ENCODE measurements around the gene IFNA17. TPM values are rescaled to one million over a fixed set of nuclear protein-coding genes. Genes with fewer than 3 reads are reported as not detected.

Gene IFNA17
- total RNA-seq, result not detected

DNA sequence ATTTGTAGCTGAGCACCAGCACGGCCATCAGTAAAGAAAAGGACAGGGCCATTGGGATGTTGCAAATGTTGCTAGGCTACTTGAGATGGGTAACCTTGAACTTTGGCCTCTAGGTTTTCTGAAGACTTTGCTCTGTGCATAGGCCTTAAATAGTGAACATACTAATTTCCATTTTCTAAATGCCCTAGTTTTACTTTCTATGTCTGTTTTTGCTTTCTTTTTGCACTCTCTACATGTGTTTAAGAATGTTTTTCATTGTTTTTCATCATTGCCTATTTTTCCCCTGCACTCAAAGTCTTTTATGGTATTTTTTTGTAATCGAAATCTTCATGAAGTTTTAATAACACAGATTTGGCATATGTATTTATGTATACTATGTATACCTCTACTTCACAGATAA lies at the start of gene IFNA17:
TSS of gene IFNA17 (minus strand) at position 101 of the 400 bp plus-strand sequence. CDS start at position 52, 49 bp downstream.
- Mint-ChIP-seq H3K4me3 (no peak within 1 kb of the TSS), H3K27ac (no peak within 1 kb of the TSS), H3K9me3 (no peaks in the 10 kb centered on the region), H3K27me3 (peaks cover 5% of the 10 kb centered on the region), H3K4me1 (ENCODE audit: low read depth) (no peaks in the 10 kb centered on the region), H3K36me3 (ENCODE audit: low read depth) (no peaks in the 10 kb centered on the region)
- ATAC-seq (no peak), DNase-seq (no peak)
- intact Hi-C loops (cut with micrococcal nuclease), result no loop called here
- ChIA-PET CTCF (interaction anchor here (0.6 kb wide), 1 partner anchor 33 kb away, joined by 4 read pairs; no protein-coding TSS in a partner anchor), POLR2A (no interaction called here)
- TF ChIP-seq, protein P1, sequence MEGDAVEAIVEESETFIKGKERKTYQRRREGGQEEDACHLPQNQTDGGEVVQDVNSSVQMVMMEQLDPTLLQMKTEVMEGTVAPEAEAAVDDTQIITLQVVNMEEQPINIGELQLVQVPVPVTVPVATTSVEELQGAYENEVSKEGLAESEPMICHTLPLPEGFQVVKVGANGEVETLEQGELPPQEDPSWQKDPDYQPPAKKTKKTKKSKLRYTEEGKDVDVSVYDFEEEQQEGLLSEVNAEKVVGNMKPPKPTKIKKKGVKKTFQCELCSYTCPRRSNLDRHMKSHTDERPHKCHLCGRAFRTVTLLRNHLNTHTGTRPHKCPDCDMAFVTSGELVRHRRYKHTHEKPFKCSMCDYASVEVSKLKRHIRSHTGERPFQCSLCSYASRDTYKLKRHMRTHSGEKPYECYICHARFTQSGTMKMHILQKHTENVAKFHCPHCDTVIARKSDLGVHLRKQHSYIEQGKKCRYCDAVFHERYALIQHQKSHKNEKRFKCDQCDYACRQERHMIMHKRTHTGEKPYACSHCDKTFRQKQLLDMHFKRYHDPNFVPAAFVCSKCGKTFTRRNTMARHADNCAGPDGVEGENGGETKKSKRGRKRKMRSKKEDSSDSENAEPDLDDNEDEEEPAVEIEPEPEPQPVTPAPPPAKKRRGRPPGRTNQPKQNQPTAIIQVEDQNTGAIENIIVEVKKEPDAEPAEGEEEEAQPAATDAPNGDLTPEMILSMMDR (IDR thresholded peaks at IDR 0.05), result no peak

DNA sequence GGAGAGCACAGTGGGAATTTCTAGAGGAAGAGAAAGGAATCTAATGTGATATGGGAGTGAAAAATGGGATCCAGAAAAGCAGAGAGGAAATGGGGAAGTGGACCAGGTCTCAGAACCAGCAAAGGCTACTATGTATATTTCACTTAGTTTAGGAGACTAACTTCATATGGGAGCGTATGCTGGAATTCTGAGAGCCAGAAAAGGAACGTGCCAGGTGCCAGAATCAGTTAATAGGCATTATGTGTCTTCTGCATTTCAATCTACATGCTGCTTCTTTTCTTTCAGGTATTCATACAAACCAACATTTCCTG lies 40.3 kb upstream of the IFNA17 start:
- Mint-ChIP-seq H3K4me1 (ENCODE audit: low read depth) (peaks cover 2% of the 10 kb centered on the region), H3K27ac (no peak overlapping the region), H3K27me3 (peaks cover 27% of the 10 kb centered on the region), H3K9me3 (peaks cover 2% of the 10 kb centered on the region), H3K36me3 (ENCODE audit: low read depth) (no peaks in the 10 kb centered on the region), H3K4me3 (no peak overlapping the region)
- POLR2A ChIA-PET, result no interaction called here
- TF ChIP-seq, protein P1 (IDR thresholded peaks at IDR 0.05), result no peak
- CTCF ChIA-PET, result interaction anchor here (0.7 to 1.0 kb wide), 3 partner anchors 16 to 33 kb away, joined by 3 read pairs; no protein-coding TSS in a partner anchor
- intact Hi-C loops (cut with micrococcal nuclease), result no loop called here
- no peak for ATAC-seq
- DNase-seq, result no peak

DNA sequence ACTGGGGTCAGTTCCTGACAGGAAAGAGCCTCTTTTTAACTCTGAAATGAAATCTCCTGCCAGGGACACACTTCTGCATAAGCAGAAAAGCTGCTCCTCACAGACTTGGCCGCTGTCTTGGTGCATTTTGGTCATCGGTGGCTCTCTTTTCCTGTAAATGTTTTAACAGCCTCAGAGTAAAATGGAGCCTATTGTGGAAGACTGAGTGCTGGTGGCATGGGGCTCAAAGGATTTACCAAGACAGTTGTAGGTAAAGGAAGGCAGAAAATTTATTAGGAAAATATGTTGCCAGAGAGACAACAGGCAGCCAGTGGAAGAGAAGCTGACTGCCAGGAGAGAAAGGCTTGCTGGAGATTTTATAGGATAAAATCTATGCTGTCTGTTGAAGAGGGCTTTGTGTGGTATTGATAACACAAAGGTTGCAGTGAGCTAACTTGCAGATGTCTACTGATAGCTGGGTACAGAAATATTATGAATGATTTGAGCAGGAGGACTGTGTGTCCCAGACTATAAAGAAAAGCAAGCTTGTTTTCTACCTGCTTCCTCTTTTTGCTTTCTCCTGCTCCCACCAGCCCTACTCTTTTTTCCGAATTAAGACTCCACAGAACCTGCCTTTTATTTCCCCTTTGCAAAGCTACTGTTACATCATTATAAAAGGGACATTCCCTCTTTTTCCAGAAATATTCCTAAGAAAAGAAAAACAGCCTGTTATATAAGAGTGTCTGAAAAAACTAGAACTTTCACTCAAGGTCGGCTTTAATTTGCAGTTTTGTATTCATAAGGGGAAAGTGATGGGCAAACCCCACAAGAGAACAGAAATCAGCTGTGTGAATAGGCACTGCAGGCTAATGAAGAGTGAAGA lies 39.7 kb upstream of the IFNA17 start:
- ATAC-seq, result no peak
- ChIA-PET POLR2A (no interaction called here), CTCF (interaction anchor here (0.7 to 1.3 kb wide), 5 partner anchors 15 to 59 kb away, joined by 3 to 4 read pairs (median 3); no protein-coding TSS in a partner anchor)
- H3K36me3 Mint-ChIP-seq (ENCODE audit: low read depth), result no peaks in the 10 kb centered on the region
- no peak overlapping the region for H3K27ac Mint-ChIP-seq
- TF ChIP-seq, protein P1 (IDR thresholded peaks at IDR 0.05), result no peak
- peaks cover 2% of the 10 kb centered on the region for H3K9me3 Mint-ChIP-seq
- intact Hi-C loops (cut with micrococcal nuclease), result no loop called here
- H3K27me3 Mint-ChIP-seq, result peaks cover 24% of the 10 kb centered on the region
- no peak overlapping the region for H3K4me3 Mint-ChIP-seq
- H3K4me1 Mint-ChIP-seq (ENCODE audit: low read depth), result peaks cover 2% of the 10 kb centered on the region
- DNase-seq, result no peak

DNA sequence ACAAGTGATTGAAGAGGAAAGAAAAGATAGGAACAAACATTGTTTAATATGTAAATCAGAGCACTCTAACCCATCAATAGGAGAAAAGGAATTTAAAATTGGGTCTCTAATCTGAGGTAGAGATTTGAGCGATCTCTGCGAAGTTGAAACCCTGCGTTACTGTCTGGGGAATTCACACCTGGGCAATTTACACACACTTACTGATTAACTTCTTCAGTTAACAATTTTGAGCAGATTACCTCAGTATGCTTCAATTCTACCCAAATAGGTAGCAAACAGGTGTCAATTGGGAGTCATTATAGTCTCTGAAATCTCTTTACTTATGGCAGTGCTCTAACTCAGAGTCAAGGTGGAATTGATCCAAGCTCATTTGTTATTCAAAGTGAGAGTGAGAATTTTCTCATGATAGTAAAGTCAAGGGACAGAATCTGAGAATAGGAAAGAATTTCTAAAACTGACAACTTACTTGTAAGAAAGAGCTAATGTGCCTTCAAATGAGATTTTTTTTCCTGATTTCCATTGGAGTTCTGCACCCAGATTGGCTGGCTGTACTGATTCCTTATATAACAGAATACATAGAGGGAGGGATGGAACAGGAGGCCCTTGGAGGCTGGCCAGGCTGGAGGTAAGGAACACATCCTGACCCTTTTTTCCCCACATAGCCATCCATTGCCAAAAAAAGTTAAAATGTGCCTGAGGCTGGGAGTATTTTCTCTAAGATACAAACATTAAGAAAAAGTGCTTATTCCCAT lies 38.9 kb upstream of the IFNA17 start:
- no peak overlapping the region for H3K4me3 Mint-ChIP-seq
- H3K27me3 Mint-ChIP-seq, result peaks cover 21% of the 10 kb centered on the region
- no peak overlapping the region for H3K27ac Mint-ChIP-seq
- no peaks in the 10 kb centered on the region for H3K36me3 Mint-ChIP-seq (ENCODE audit: low read depth)
- CTCF ChIA-PET, result interaction anchor here (0.9 to 1.3 kb wide), 4 partner anchors 14 to 59 kb away, joined by 3 to 4 read pairs (median 4); no protein-coding TSS in a partner anchor
- TF ChIP-seq, protein P1 (IDR thresholded peaks at IDR 0.05), result no peak
- peaks cover 2% of the 10 kb centered on the region for H3K4me1 Mint-ChIP-seq (ENCODE audit: low read depth)
- POLR2A ChIA-PET, result no interaction called here
- DNase-seq (no peak), ATAC-seq (no peak)
- intact Hi-C loops (cut with micrococcal nuclease), result no loop called here
- H3K9me3 Mint-ChIP-seq, result peaks cover 2% of the 10 kb centered on the region

Data from activated CD8-positive, alpha-beta T cell treated with anti-CD3 and anti-CD28 coated beads for 36 hours (primary cell).